GM12872 (cell line): ENCODE measurements around the gene MYRFL.

Source experiments
- TF ChIP-seq, protein P1 (sequence below): IDR thresholded peaks from 3 replicates; pipeline ENCODE4 v1.5.1; 2011; ENCODE audit warnings: low read depth, mild to moderate bottlenecking, low read length, moderate library complexity; ENCODE audit not compliant: insufficient read depth

Gene MYRFL

DNA sequence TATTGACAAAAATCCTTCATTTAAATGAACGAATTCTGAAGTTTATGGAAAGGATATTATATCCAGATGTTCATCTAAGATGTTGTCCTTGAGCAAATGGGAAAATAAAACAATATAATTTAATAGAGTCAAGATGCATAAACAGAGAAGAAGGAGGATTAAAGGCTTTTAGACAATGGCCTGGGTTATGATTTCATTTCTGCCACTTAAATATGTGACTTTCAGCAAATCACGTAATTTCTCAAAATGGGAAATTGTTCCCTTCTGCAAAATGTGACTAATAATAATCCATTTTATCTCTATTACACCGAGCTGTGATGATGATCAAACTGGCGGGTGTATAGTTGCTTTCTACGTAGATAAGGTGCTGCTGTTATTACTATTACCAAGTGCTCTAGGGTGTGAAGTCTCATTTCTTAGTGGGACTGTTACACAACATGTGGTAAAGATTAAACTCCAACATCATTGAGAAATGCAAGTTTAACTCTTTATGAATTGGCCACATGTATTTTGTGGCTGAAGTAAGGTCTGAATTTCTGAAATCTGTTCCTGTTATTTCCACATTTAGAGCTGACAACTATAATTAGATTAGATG is 157.0 kb downstream of the MYRFL start:
- TF ChIP-seq, protein P1, sequence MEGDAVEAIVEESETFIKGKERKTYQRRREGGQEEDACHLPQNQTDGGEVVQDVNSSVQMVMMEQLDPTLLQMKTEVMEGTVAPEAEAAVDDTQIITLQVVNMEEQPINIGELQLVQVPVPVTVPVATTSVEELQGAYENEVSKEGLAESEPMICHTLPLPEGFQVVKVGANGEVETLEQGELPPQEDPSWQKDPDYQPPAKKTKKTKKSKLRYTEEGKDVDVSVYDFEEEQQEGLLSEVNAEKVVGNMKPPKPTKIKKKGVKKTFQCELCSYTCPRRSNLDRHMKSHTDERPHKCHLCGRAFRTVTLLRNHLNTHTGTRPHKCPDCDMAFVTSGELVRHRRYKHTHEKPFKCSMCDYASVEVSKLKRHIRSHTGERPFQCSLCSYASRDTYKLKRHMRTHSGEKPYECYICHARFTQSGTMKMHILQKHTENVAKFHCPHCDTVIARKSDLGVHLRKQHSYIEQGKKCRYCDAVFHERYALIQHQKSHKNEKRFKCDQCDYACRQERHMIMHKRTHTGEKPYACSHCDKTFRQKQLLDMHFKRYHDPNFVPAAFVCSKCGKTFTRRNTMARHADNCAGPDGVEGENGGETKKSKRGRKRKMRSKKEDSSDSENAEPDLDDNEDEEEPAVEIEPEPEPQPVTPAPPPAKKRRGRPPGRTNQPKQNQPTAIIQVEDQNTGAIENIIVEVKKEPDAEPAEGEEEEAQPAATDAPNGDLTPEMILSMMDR, result no peak

DNA sequence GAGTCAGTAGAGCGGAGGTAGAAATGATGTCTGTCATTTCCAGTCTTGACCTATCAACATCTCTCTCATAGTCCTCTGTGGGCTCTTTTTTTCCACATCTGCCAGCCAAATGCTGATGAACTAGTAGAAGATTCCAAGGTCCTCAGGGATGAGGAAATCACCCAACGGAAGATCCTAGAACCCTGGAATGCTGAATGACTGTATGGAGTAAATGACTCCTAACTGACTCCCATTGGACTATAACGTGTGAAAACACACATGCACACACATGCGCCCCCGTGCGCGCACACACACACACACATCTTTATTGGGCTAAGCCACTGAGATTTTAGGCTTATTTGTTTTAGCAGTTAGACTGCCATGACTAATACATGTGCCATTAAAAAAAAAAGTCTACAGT is 159.2 kb downstream of the MYRFL start:
- TF ChIP-seq, protein P1, result no peak

DNA sequence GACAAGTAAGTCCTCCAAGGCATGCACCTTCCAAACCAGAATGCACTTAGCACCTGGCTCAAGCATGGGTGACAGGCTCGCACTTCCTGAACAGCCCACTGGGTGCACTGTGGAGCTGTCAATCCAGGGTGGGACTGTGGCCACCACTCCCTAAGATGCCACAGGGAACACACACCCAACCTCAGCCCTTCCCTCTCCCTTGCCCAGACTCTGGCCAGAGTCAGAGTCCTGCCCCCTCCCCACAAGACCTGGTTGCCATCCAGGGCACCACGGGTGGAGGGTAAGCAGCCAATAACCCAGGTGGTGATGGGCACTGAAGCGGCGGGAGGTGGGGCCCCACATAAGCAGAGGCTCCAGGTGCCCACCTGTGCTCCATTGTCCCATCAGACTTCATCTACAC is 160.6 kb downstream of the MYRFL start:
- TF ChIP-seq, protein P1, result peak; percentile 80

DNA sequence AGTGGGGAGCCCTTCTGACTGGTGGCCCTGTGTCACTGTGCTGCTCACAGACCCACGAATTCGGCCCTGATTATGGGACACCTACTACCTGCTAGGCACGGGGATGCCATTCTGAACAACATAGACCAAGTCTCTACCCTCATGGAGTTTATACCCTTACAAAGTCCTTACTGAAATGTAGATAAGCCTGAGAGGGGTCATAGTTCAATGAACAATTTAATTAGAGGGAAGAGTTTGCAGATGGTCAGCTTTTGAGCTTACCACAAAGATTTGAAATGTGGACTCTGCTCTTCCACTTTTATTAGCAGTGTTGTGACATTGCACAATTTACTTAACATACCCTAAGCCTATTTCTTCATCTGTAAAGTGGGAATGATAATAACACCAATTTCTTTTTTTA is 161.1 kb downstream of the MYRFL start:
- TF ChIP-seq, protein P1, result no peak

DNA sequence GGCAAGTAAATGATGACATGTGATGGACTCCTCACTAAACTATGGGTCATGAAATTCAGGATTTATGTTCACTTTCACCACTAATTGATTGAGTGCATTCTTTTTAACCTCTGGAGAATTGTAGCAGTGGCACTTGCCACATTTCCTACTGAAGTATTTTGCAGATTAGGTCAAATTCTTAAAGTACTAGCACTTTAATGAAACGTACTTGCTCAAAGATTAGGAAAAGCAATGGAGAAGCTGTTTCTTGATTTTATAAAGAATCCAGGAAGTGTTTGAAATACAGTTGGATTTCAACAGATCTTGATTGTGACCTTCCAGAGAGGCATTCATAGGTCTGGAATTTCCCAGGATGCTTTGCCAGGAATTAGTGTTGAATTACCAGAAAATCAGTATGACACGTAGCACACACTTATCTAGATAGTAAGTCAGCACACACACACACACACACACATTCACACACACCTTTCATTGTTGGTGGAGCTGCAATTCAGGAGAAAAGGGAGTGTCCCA is 162.6 kb downstream of the MYRFL start:
- TF ChIP-seq, protein P1, result no peak

DNA sequence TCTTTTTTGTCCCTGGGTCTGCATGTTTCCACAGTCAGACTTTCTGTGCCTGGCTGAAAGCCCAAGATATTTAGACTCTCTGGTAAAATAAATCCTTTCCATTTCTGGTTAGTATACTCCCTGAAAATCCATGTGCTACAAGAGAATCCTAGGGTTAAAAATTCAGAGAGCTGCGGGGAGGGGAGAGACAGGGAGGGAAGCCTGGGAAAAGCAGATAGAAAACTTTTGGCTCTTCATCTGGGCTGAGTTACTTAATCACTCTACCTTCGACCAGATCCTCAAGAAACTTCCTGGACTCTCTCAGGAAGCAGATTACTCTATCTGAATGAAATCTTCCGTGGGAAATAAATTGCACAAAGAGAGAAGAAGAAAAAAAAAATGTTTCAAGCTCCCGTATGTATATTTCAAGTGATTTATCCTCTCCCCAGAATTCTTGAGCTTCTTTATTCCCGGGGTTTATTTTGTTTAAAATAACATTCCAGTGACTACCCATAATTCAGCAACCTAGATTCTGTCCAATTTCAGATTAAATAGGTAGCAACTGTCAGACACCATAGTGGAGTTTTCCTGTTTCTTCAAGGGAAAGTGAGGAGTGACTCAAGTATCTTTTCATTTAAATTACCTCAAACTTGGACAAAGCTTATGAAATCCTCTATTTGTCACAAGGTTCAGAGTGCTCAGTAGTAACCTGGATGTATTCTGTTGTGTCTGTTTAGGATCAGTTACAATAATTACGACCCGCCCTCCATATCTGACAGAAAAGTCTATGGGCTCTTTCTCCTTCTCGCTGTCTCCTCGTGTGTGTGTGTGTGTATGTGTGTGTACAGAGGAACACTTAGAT is 163.7 kb downstream of the MYRFL start:
- TF ChIP-seq, protein P1, result no peak

DNA sequence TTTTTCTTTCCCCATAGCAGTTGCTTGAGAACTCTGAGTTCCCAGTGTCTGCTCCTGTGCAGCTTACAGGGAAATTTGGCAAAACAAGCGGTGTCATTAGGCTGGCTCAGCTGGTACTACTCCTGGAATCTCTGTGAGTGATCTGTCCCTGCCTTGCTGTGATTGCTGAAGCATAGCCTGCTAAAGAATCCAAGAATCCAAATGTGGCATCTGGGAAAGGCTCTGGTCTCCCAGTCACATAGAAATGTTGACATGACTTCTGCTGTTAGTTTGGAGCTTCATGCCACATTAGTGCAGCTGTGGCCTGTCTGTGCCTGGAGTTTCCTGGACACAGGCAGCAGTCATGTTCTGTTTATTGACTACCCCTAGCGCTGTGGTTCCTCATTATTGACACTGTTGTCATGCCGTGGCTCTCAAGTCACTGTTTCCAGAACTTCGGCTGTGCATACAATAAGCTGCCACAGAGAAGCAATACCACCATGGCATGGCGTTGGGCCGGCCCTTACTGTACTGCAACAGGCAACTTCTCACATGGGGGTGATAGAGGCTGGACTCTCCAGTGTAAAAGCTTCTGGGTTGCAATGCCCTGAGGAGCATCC is 166.8 kb downstream of the MYRFL start:
- TF ChIP-seq, protein P1, result no peak
